ENCODE results near the gene RPS26.

RPS26 gene

GRCh38 chr12:56078931-56079722 lies 37.4 kb downstream of the RPS26 start:
- DNase-seq: no peak

DNA sequence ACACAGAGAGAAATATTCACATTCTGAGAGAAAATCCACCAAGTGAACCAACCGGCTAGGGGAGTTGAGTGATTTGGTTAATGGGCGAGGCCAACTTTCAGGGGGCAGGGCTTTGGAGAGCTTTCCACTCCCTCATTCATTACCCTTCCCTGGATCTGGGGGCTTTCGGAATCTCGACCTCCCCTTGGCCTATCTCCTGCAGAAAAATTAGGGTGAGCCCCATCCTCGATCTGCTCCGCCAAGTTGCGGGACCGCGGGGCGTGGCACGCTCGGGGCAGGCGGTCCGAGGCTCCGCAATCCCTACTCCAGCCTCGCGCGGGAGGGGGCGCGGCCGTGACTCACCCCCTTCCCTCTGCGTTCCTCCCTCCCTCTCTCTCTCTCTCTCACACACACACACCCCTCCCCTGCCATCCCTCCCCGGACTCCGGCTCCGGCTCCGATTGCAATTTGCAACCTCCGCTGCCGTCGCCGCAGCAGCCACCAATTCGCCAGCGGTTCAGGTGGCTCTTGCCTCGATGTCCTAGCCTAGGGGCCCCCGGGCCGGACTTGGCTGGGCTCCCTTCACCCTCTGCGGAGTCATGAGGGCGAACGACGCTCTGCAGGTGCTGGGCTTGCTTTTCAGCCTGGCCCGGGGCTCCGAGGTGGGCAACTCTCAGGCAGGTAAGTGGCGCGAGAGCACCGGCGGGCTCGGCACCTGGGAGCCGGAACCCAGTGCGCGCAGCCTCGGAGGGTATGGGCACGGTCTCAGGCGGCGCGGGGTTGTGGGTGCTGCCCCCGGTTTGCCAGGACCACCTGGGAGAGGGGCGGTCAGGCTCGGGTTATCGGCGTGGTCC lies 38.2 kb downstream of the RPS26 start, which contains the start of gene ERBB3:
Gene ERBB3, plus strand, starts transcription at position 443 of the 833 bp plus-strand sequence. Its CDS starts 136 bp downstream, at position 579.
- peak; percentile 2 for DNase-seq

GRCh38 chr12:56080556-56081138 lies 38.9 kb downstream of the RPS26 start:
- no peak for DNase-seq

GRCh38 chr12:56081393-56082347 lies 40.0 kb downstream of the RPS26 start:
- no peak for DNase-seq

GRCh38 chr12:56082382-56082781 lies 40.7 kb downstream of the RPS26 start:
- DNase-seq: no peak

GRCh38 chr12:56082967-56083366 lies 41.2 kb downstream of the RPS26 start:
- no peak for DNase-seq

GRCh38 chr12:56084958-56085543 lies 43.3 kb downstream of the RPS26 start:
- DNase-seq: no peak

DNA sequence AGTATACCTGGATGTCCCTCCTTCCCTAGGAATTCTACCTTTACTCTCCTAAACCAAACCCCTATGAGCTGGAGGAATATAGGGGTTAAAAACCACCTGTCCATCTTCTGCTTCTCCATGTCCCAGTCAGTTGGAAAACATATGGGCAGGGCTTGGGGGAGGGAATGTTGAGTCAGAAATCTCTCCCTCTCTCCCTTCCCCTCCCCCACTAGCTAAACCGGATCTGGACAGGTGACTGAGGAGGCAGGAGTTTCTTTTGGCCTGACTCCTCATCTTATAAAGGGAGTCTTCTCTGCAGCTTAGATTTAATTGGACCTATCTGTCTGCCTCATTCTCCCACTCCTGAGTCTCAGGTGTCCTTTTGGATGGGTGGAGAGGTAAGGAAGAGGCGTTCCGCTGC lies 44.4 kb downstream of the RPS26 start:
- no peak for DNase-seq

GRCh38 chr12:56086608-56087007 lies 44.9 kb downstream of the RPS26 start:
- DNase-seq: no peak

DNA sequence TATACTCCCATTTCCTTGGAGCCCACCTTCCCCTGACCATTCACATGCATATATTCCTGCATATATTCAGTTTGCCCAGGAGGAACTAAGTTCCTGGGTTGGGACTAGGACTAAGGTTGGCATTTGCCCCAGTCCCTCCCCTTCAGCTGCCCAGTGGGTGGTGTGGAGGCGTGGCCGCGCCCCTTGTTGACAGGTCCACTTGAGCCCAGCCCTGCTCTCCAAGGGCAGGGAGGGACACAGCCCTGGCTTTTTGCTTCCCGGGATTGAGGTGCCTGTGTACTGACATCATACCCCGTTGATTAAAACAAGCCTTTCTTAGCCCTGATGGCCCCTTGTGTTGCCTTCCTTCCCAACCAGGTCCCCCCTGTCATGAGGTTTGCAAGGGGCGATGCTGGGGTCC lies 45.5 kb downstream of the RPS26 start:
- no peak for DNase-seq
